GM23338 (cell line): ENCODE results near the gene SERPINA9. TPM values are rescaled to one million over a fixed set of nuclear protein-coding genes. Genes with fewer than 3 reads are reported as not detected.

Source experiments
- ATAC-seq: fragments of 200-7000 bp; cut with Tn5 transposase; 3 replicates; pipeline ENCODE4 v1.9.1; 2020
- DNase-seq: peaks from one replicate; pipeline ENCODE4 v3.0.0-alpha.2; 2015; ENCODE audit warnings: low spot score
- H2AFZ ChIP-seq: fragments of 200-600 bp; sonication (generic); 2 replicates; pipeline ENCODE4 v1.8.0; 2016; ENCODE audit warnings: antibody characterized with exemption, mild to moderate bottlenecking, moderate library complexity
- H3F3A ChIP-seq: fragments of 200-600 bp; sonication (generic); replicated peaks from 2 replicates; pipeline ENCODE4 v1.8.0; 2017; ENCODE audit warnings: antibody characterized with exemption, mixed run types, low read depth
- H3K27ac ChIP-seq: fragments of 200-600 bp; sonication (generic); 2 replicates; pipeline ENCODE4 v1.6.1; 2016; ENCODE audit warnings: low read depth
- H3K27me3 ChIP-seq: fragments of 200-600 bp; sonication (generic); 2 replicates; pipeline ENCODE4 v1.8.0; 2016; ENCODE audit warnings: mild to moderate bottlenecking, mixed run types, moderate library complexity; ENCODE audit not compliant: insufficient read depth
- H3K36me3 ChIP-seq: fragments of 200-600 bp; sonication (generic); 2 replicates; pipeline ENCODE4 v1.8.0; 2016; ENCODE audit warnings: mild to moderate bottlenecking; ENCODE audit not compliant: insufficient read depth
- H3K4me1 ChIP-seq: fragments of 200-600 bp; sonication (generic); 2 replicates; pipeline ENCODE4 v1.8.0; 2016; ENCODE audit warnings: mild to moderate bottlenecking, moderate library complexity; ENCODE audit not compliant: insufficient read depth
- H3K4me2 ChIP-seq: fragments of 200-600 bp; sonication (generic); 2 replicates; pipeline ENCODE4 v1.7.1; 2017; ENCODE audit warnings: mixed run types
- H3K4me3 ChIP-seq: fragments of 200-600 bp; sonication (generic); 2 replicates; pipeline ENCODE4 v1.6.1; 2016; ENCODE audit warnings: mixed run types
- H3K79me2 ChIP-seq: fragments of 200-600 bp; sonication (generic); replicated peaks from 2 replicates; pipeline ENCODE4 v1.8.0; 2017; ENCODE audit warnings: mild to moderate bottlenecking; ENCODE audit not compliant: insufficient read depth
- H3K9me2 ChIP-seq: fragments of 200-600 bp; sonication (generic); 2 replicates; pipeline ENCODE4 v1.8.0; 2017; ENCODE audit not compliant: insufficient read depth
- H4K20me1 ChIP-seq: fragments of 200-600 bp; sonication (generic); replicated peaks from 2 replicates; pipeline ENCODE4 v1.8.0; 2017; ENCODE audit warnings: mild to moderate bottlenecking; ENCODE audit not compliant: insufficient read depth
- H3K27ac Mint-ChIP-seq: 2 replicates; pipeline ENCODE4 v1.8.0; 2020; ENCODE audit warnings: inconsistent platforms, mild to moderate bottlenecking, moderate library complexity, mixed read lengths
- H3K27me3 Mint-ChIP-seq: 3 replicates; pipeline ENCODE4 v1.8.0; 2022; ENCODE audit warnings: low read depth, mild to moderate bottlenecking, moderate library complexity, mixed read lengths, inconsistent platforms; ENCODE audit not compliant: insufficient read depth, poor library complexity
- H3K36me3 Mint-ChIP-seq: 3 replicates; pipeline ENCODE4 v1.8.0; 2021; ENCODE audit warnings: low read depth, mild to moderate bottlenecking, inconsistent platforms, moderate library complexity, mixed read lengths
- H3K4me1 Mint-ChIP-seq: 3 replicates; pipeline ENCODE4 v1.8.0; 2020; ENCODE audit warnings: mild to moderate bottlenecking, inconsistent platforms, mixed read lengths
- H3K4me3 Mint-ChIP-seq: 3 replicates; pipeline ENCODE4 v1.8.0; 2021; ENCODE audit warnings: moderate library complexity, mild to moderate bottlenecking, inconsistent platforms, mixed read lengths
- H3K9me3 Mint-ChIP-seq: 3 replicates; pipeline ENCODE4 v1.8.0; 2020; ENCODE audit warnings: moderate library complexity, mild to moderate bottlenecking, inconsistent platforms, mixed read lengths
- CREB1 ChIP-seq: fragments of 250-450 bp; sonication (Bioruptor Pico); IDR thresholded peaks from 2 replicates; pipeline ENCODE4 v1.5.0; 2020; ENCODE audit warnings: low read depth, mild to moderate bottlenecking, moderate library complexity
- CTCF ChIP-seq, 2 experiments: fragments of 200-600 bp in 1 of 2; sonication (generic) in 1 of 2; conservative IDR thresholded peaks; 2 replicates each; pipeline versions ENCODE4 v1.5.1 to v1.6.1; 2016 to 2017; ENCODE audit warnings: antibody characterized with exemption in 2 of 2, low read depth in 2 of 2, mild to moderate bottlenecking in 2 of 2, moderate library complexity in 1 of 2
- EZH2 ChIP-seq: fragments of 200-600 bp; sonication (generic); IDR thresholded peaks from one replicate; pipeline ENCODE4 v1.8.0; 2017; ENCODE audit warnings: antibody characterized with exemption, mild to moderate bottlenecking, low read depth; ENCODE audit not compliant: unreplicated experiment
- EZH2phosphoT487 ChIP-seq: fragments of 200-600 bp; sonication (generic); IDR thresholded peaks from one replicate; pipeline ENCODE4 v1.8.1; 2018; ENCODE audit warnings: antibody characterized with exemption; ENCODE audit not compliant: unreplicated experiment
- JUNB ChIP-seq: IDR thresholded peaks from one replicate; pipeline ENCODE4 v1.6.1; 2016; ENCODE audit warnings: antibody characterized with exemption; ENCODE audit not compliant: unreplicated experiment
- NANOG ChIP-seq: IDR thresholded peaks from 2 replicates; pipeline ENCODE4 v1.6.1; 2016; ENCODE audit warnings: antibody characterized with exemption, borderline replicate concordance
- POLR2AphosphoS5 ChIP-seq: IDR thresholded peaks from 2 replicates; pipeline ENCODE4 v1.6.1; 2016; ENCODE audit warnings: antibody characterized with exemption, low read depth
- REST ChIP-seq: IDR thresholded peaks from one replicate; pipeline ENCODE4 v1.6.1; 2018; ENCODE audit warnings: antibody characterized with exemption; ENCODE audit not compliant: unreplicated experiment
- STAT1 ChIP-seq: IDR thresholded peaks from one replicate; pipeline ENCODE4 v1.6.1; 2016; ENCODE audit warnings: antibody characterized with exemption; ENCODE audit not compliant: unreplicated experiment
- ZNF114 ChIP-seq: fragments of 250-450 bp; sonication (Bioruptor Pico); IDR thresholded peaks from 2 replicates; pipeline ENCODE4 v1.5.0; 2020; ENCODE audit warnings: mild to moderate bottlenecking, moderate library complexity
- ZNF331 ChIP-seq: fragments of 250-450 bp; sonication (Bioruptor Pico); IDR thresholded peaks from 2 replicates; pipeline ENCODE4 v1.5.0; 2020; ENCODE audit warnings: low read depth, mild to moderate bottlenecking, moderate library complexity
- polyA plus RNA-seq: library from polyadenylated mRNA; unstranded; fragments of >200 nt; fragmentation: Nextera tagmentation; extraction: Ambion mirVana; gene quantifications from 2 replicates; pipeline ENCODE4 v1.2.1, GENCODE V29; 2016
- total RNA-seq: library from RNA; depleted of rRNA; stranded (reverse); fragments of >200 nt; shearing (Covaris generic); gene quantifications from 2 replicates; pipeline ENCODE4 v1.2.3, GENCODE V29; 2014
- TF ChIP-seq, protein P1 (sequence below): fragments of 250-450 bp; sonication (Bioruptor Pico); IDR thresholded peaks from 2 replicates; pipeline ENCODE4 v1.5.0; 2020; ENCODE audit warnings: mild to moderate bottlenecking, moderate library complexity
- TF ChIP-seq, protein P2 (sequence below): IDR thresholded peaks from 2 replicates; pipeline ENCODE4 v1.6.1; 2016; ENCODE audit warnings: antibody characterized with exemption

Gene SERPINA9
- total and polyA plus RNA-seq, 2 experiments from 2014 or later: not detected

GRCh38 chr14:94458558-94459205 lies 17.3 kb downstream of the SERPINA9 start:
- H3K4me2 ChIP-seq: no peak overlapping the region
- peaks cover 25% of the 10 kb centered on the region for H3K36me3 Mint-ChIP-seq
- no peak overlapping the region for H3K27ac ChIP-seq
- peaks cover 9% of the 10 kb centered on the region for H3K9me2 ChIP-seq
- H3K36me3 ChIP-seq: no peaks in the 10 kb centered on the region
- peaks cover 6% of the 10 kb centered on the region; the same call in 2 of the 3 replicates for H3K4me1 Mint-ChIP-seq
- H3K4me3 ChIP-seq: no peak overlapping the region
- no peak overlapping the region for H2AFZ ChIP-seq
- ATAC-seq (no peak), DNase-seq (no peak)
- no peaks in the 10 kb centered on the region for H4K20me1 ChIP-seq
- no peaks in the 10 kb centered on the region for H3K79me2 ChIP-seq
- no peak for TF ChIP-seq EZH2
- TF ChIP-seq, protein P1, sequence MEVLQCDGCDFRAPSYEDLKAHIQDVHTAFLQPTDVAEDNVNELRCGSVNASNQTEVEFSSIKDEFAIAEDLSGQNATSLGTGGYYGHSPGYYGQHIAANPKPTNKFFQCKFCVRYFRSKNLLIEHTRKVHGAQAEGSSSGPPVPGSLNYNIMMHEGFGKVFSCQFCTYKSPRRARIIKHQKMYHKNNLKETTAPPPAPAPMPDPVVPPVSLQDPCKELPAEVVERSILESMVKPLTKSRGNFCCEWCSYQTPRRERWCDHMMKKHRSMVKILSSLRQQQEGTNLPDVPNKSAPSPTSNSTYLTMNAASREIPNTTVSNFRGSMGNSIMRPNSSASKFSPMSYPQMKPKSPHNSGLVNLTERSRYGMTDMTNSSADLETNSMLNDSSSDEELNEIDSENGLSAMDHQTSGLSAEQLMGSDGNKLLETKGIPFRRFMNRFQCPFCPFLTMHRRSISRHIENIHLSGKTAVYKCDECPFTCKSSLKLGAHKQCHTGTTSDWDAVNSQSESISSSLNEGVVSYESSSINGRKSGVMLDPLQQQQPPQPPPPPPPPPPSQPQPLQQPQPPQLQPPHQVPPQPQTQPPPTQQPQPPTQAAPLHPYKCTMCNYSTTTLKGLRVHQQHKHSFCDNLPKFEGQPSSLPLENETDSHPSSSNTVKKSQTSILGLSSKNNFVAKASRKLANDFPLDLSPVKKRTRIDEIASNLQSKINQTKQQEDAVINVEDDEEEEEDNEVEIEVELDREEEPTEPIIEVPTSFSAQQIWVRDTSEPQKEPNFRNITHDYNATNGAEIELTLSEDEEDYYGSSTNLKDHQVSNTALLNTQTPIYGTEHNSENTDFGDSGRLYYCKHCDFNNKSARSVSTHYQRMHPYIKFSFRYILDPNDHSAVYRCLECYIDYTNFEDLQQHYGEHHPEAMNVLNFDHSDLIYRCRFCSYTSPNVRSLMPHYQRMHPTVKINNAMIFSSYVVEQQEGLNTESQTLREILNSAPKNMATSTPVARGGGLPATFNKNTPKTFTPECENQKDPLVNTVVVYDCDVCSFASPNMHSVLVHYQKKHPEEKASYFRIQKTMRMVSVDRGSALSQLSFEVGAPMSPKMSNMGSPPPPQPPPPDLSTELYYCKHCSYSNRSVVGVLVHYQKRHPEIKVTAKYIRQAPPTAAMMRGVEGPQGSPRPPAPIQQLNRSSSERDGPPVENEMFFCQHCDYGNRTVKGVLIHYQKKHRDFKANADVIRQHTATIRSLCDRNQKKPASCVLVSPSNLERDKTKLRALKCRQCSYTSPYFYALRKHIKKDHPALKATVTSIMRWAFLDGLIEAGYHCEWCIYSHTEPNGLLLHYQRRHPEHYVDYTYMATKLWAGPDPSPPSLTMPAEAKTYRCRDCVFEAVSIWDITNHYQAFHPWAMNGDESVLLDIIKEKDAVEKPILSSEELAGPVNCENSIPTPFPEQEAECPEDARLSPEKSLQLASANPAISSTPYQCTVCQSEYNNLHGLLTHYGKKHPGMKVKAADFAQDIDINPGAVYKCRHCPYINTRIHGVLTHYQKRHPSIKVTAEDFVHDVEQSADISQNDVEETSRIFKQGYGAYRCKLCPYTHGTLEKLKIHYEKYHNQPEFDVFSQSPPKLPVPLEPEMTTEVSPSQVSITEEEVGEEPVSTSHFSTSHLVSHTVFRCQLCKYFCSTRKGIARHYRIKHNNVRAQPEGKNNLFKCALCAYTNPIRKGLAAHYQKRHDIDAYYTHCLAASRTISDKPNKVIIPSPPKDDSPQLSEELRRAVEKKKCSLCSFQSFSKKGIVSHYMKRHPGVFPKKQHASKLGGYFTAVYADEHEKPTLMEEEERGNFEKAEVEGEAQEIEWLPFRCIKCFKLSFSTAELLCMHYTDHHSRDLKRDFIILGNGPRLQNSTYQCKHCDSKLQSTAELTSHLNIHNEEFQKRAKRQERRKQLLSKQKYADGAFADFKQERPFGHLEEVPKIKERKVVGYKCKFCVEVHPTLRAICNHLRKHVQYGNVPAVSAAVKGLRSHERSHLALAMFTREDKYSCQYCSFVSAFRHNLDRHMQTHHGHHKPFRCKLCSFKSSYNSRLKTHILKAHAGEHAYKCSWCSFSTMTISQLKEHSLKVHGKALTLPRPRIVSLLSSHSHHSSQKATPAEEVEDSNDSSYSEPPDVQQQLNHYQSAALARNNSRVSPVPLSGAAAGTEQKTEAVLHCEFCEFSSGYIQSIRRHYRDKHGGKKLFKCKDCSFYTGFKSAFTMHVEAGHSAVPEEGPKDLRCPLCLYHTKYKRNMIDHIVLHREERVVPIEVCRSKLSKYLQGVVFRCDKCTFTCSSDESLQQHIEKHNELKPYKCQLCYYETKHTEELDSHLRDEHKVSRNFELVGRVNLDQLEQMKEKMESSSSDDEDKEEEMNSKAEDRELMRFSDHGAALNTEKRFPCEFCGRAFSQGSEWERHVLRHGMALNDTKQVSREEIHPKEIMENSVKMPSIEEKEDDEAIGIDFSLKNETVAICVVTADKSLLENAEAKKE (CRISPR knock-in tag): no peak
- no peak for TF ChIP-seq NANOG
- no peak for TF ChIP-seq ZNF331 (CRISPR knock-in tag)
- no peak for TF ChIP-seq ZNF114 (CRISPR knock-in tag)
- TF ChIP-seq CTCF (conservative IDR thresholded peaks at IDR 0.05; ENCODE audit: low read depth in 2 of 2): no peak
- TF ChIP-seq EZH2phosphoT487: no peak
- no peak for TF ChIP-seq CREB1 (CRISPR knock-in tag)
- TF ChIP-seq JUNB: no peak
- no peak for TF ChIP-seq REST
- no peak for TF ChIP-seq STAT1
- TF ChIP-seq POLR2AphosphoS5: no peak
- TF ChIP-seq, protein P2, sequence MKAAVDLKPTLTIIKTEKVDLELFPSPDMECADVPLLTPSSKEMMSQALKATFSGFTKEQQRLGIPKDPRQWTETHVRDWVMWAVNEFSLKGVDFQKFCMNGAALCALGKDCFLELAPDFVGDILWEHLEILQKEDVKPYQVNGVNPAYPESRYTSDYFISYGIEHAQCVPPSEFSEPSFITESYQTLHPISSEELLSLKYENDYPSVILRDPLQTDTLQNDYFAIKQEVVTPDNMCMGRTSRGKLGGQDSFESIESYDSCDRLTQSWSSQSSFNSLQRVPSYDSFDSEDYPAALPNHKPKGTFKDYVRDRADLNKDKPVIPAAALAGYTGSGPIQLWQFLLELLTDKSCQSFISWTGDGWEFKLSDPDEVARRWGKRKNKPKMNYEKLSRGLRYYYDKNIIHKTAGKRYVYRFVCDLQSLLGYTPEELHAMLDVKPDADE: no peak
- no peak overlapping the region for H3K4me3 Mint-ChIP-seq
- peaks cover 55% of the 10 kb centered on the region for H3K9me3 Mint-ChIP-seq
- H3K27me3 ChIP-seq: no peaks in the 10 kb centered on the region
- no peak overlapping the region for H3K27ac Mint-ChIP-seq
- no peaks in the 10 kb centered on the region for H3K27me3 Mint-ChIP-seq
- H3K4me1 ChIP-seq: no peaks in the 10 kb centered on the region
- no peaks in the 10 kb centered on the region for H3F3A ChIP-seq
